Neural cell (in vitro differentiated cells): Measurements from ENCODE around the gene C14orf119. TPM values are rescaled to one million over a fixed set of nuclear protein-coding genes. Genes with fewer than 3 reads are reported as not detected.

ENCODE experiments used
- H2AFZ ChIP-seq: fragments of 200-600, 300-800 bp; sonication (generic), shearing (Covaris generic); 2 replicates; pipeline ENCODE4 v1.6.0; 2014; ENCODE audit warnings: low read depth, mild to moderate bottlenecking, antibody characterized with exemption, low read length, moderate library complexity
- H3F3A ChIP-seq: fragments of 200-600 bp; shearing (Covaris generic); 2 replicates; pipeline ENCODE4 v1.6.1; 2016; ENCODE audit warnings: mild to moderate bottlenecking, moderate library complexity, mixed read lengths, antibody characterized with exemption, low read length; ENCODE audit not compliant: insufficient read depth, poor library complexity, severe bottlenecking
- H3K27ac ChIP-seq: fragments of 200-600, 300-800 bp; sonication (generic), shearing (Covaris generic); 2 replicates; pipeline ENCODE4 v1.5.1; 2014; ENCODE audit warnings: mild to moderate bottlenecking, low read length, moderate library complexity
- H3K27me3 ChIP-seq: fragments of 300-800, 200-600 bp; sonication (generic), shearing (Covaris generic); 2 replicates; pipeline ENCODE4 v1.6.0; 2014; ENCODE audit warnings: mild to moderate bottlenecking, low read depth, low read length, moderate library complexity; ENCODE audit not compliant: insufficient read depth
- H3K36me3 ChIP-seq: fragments of 300-800, 200-600 bp; sonication (generic), shearing (Covaris generic); 2 replicates; pipeline ENCODE4 v1.5.1; 2014; ENCODE audit warnings: mild to moderate bottlenecking, antibody characterized with exemption, low read length, moderate library complexity; ENCODE audit not compliant: insufficient read depth
- H3K4me2 ChIP-seq: fragments of 300-800, 200-600 bp; sonication (generic), shearing (Covaris generic); 2 replicates; pipeline ENCODE4 v1.6.0; 2014; ENCODE audit warnings: mild to moderate bottlenecking, low read length
- H3K4me3 ChIP-seq: fragments of 300-800, 200-600 bp; sonication (generic), shearing (Covaris generic); 2 replicates; pipeline ENCODE4 v1.5.1; 2014; ENCODE audit warnings: mild to moderate bottlenecking, low read length, moderate library complexity
- H3K79me2 ChIP-seq: fragments of 200-600 bp; shearing (Covaris generic); replicated peaks from 2 replicates; pipeline ENCODE4 v1.6.0; 2014; ENCODE audit warnings: mild to moderate bottlenecking, low read length, moderate library complexity; ENCODE audit not compliant: insufficient read depth
- H3K9ac ChIP-seq: fragments of 300-800, 200-600 bp; sonication (generic), shearing (Covaris generic); 2 replicates; pipeline ENCODE4 v1.6.1; 2016; ENCODE audit warnings: mild to moderate bottlenecking, low read length, mixed read lengths
- H3K9me2 ChIP-seq: fragments of 200-600 bp; shearing (Covaris generic); 2 replicates; pipeline ENCODE4 v1.6.1; 2016; ENCODE audit warnings: mild to moderate bottlenecking, low read length, mixed read lengths; ENCODE audit not compliant: insufficient read depth
- H3K9me3 ChIP-seq: fragments of 200-600, 300-800 bp; sonication (generic), shearing (Covaris generic); 2 replicates; pipeline ENCODE4 v1.6.1; 2016; ENCODE audit warnings: mild to moderate bottlenecking, mixed run types, low read length, moderate library complexity, mixed read lengths
- H4K20me1 ChIP-seq: fragments of 200-600 bp; shearing (Covaris generic); 2 replicates; pipeline ENCODE4 v1.6.1; 2016; ENCODE audit warnings: mild to moderate bottlenecking, mixed run types; ENCODE audit not compliant: insufficient read depth
- CTCF ChIP-seq: fragments of 450-650 bp; IDR thresholded peaks from 2 replicates; pipeline ENCODE4 v1.5.1; 2014; ENCODE audit warnings: antibody characterized with exemption, mild to moderate bottlenecking, moderate library complexity; ENCODE audit not compliant: poor library complexity, severe bottlenecking
- EP300 ChIP-seq: fragments of 450-650 bp; conservative IDR thresholded peaks from 2 replicates; pipeline ENCODE4 v1.6.1; 2014; ENCODE audit warnings: antibody characterized with exemption, mild to moderate bottlenecking, moderate library complexity; ENCODE audit not compliant: poor library complexity, severe bottlenecking
- EZH2 ChIP-seq: fragments of 200-600, 300-800 bp; shearing (Covaris generic), sonication (generic); IDR thresholded peaks from 2 replicates; pipeline ENCODE4 v1.6.1; 2014; ENCODE audit warnings: antibody characterized with exemption, low read length, borderline replicate concordance, mild to moderate bottlenecking; ENCODE audit not compliant: insufficient read depth, poor library complexity, severe bottlenecking
- MXI1 ChIP-seq: fragments of 450-650 bp; conservative IDR thresholded peaks from 2 replicates; pipeline ENCODE4 v1.6.1; 2014; ENCODE audit warnings: antibody characterized with exemption, mild to moderate bottlenecking; ENCODE audit not compliant: poor library complexity, severe bottlenecking
- POLR2AphosphoS5 ChIP-seq: IDR thresholded peaks from 2 replicates; pipeline ENCODE4 v1.6.1; 2012
- RAD21 ChIP-seq: fragments of 450-650 bp; conservative IDR thresholded peaks from 2 replicates; pipeline ENCODE4 v1.6.1; 2014; ENCODE audit warnings: antibody characterized with exemption, mild to moderate bottlenecking, moderate library complexity
- REST ChIP-seq: IDR thresholded peaks from 2 replicates; pipeline ENCODE4 v1.6.1; 2012; ENCODE audit warnings: borderline replicate concordance
- SMC3 ChIP-seq: fragments of 450-650 bp; conservative IDR thresholded peaks from 2 replicates; pipeline ENCODE4 v1.6.1; 2014; ENCODE audit warnings: antibody characterized with exemption, mild to moderate bottlenecking, moderate library complexity; ENCODE audit not compliant: poor library complexity
- TAF1 ChIP-seq: IDR thresholded peaks from 2 replicates; pipeline ENCODE4 v1.6.1; 2012; ENCODE audit warnings: low read depth
- polyA plus RNA-seq: library from polyadenylated mRNA; depleted of rRNA; stranded (reverse); fragments of >200 nt; gene quantifications from 2 replicates; pipeline ENCODE4 v1.2.3, GENCODE V29; 2014

The C14orf119 gene
- polyA plus RNA-seq, 1 donor from 2014 or later = 26.4 TPM

- H3K4me2 ChIP-seq = peak within 1 kb of the TSS; percentile 89
- TF ChIP-seq MXI1 (peak; percentile 26), REST (no peak), TAF1 (peak; percentile 51)
- peak within 1 kb of the TSS; percentile 61 for H3K27ac ChIP-seq
- H2AFZ ChIP-seq = peak within 1 kb of the TSS; percentile 37
- H3K36me3 ChIP-seq = peaks cover under 1% of the 10 kb centered on the region
- H3K4me3 ChIP-seq = peak within 1 kb of the TSS; percentile 84
- no peaks in the 10 kb centered on the region for H3K27me3 ChIP-seq
- H3K79me2 ChIP-seq = peaks cover 6% of the 10 kb centered on the region
- no peaks in the 10 kb centered on the region for H4K20me1 ChIP-seq
- H3K9me3 ChIP-seq = no peaks in the 10 kb centered on the region
- peak within 1 kb of the TSS; percentile 80 for H3K9ac ChIP-seq
- no peaks in the 10 kb centered on the region for H3K9me2 ChIP-seq
- no peaks in the 10 kb centered on the region for H3F3A ChIP-seq
These were observed 38.1 kb upstream of the C14orf119 start, which contains the start of gene CDH24 for GRCh38 chr14:23056956-23057756. CDH24 (minus strand) TSS chr14:23057520; CDS start chr14:23055733, 1,787 bp downstream.

GRCh38 chr14:23057757-23058653 lies 37.3 kb upstream of the C14orf119 start:
- peak overlapping the region; percentile 79 for H3K4me2 ChIP-seq
- no peaks in the 10 kb centered on the region for H3F3A ChIP-seq
- H3K9me3 ChIP-seq = no peaks in the 10 kb centered on the region
- TF ChIP-seq CTCF = peak; percentile 98
- TF ChIP-seq REST = peak; percentile 21
- no peak for TF ChIP-seq TAF1
- peak; percentile 91 for TF ChIP-seq RAD21
- TF ChIP-seq MXI1 = peak; percentile 59
- peak; percentile 50 for TF ChIP-seq POLR2AphosphoS5
- TF ChIP-seq EP300 = no peak
- peak; percentile 98 for TF ChIP-seq SMC3
- no peak for TF ChIP-seq EZH2
- peak overlapping the region; percentile 84 for H3K4me3 ChIP-seq
- H3K9ac ChIP-seq = peak overlapping the region; percentile 80
- H3K79me2 ChIP-seq = peaks cover 6% of the 10 kb centered on the region
- H3K27me3 ChIP-seq = no peaks in the 10 kb centered on the region
- H3K9me2 ChIP-seq = no peaks in the 10 kb centered on the region
- peak overlapping the region; percentile 21 for H2AFZ ChIP-seq
- peaks cover 7% of the 10 kb centered on the region for H3K36me3 ChIP-seq
- no peaks in the 10 kb centered on the region for H4K20me1 ChIP-seq
- peak overlapping the region; percentile 56 for H3K27ac ChIP-seq
